Measurements from ENCODE around the gene TSEN34. TPM values are rescaled to one million over a fixed set of nuclear protein-coding genes. Genes with fewer than 3 reads are reported as not detected.
"Not testable (repeated sequence)": the region's sequence is repeated elsewhere in the genome, so short reads cannot be mapped to it uniquely, and the experiment has no call there.

TSEN34 gene
- total RNA-seq, 1 donor from 2014 or later = 52.6 TPM

DNA sequence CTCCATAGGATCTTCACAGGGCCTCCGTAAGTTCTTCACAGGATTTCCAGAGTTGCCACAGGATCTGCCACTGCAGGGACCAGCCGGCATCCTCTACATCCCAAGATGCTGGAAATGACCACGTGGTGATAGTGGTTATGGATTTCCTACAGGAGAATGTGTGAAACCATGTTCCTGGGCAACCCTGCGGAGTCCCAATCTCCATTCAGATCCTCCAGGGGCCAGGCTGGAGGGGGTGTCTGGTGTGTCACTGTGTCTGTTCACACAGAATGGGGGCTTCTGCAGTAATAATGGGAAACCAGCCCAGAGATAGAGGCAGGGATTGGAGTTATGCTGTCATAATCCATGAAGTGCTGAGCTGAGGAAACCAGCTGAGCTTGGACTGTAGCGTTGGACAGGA lies 42.8 kb downstream of the TSEN34 start:
- no peaks in the 10 kb centered on the region for H3K9me3 ChIP-seq (ENCODE audit: insufficient read depth, low read depth, low read length)
- no peak overlapping the region for H3K4me3 ChIP-seq (ENCODE audit: insufficient read depth, low read depth, low read length)
- FAIRE-seq = no peak
- peaks cover 5% of the 10 kb centered on the region for H3K27me3 ChIP-seq (ENCODE audit: insufficient read depth, low read length)
- no peak for DNase-seq (ENCODE audit: low read depth)
- Mint-ChIP-seq H3K27me3 (ENCODE audit: low read depth, unreplicated experiment) (peaks cover 57% of the 10 kb centered on the region), H3K36me3 (ENCODE audit: low read depth, unreplicated experiment) (peaks cover 5% of the 10 kb centered on the region), H3K9me3 (ENCODE audit: unreplicated experiment) (peaks cover 24% of the 10 kb centered on the region), H3K4me1 (ENCODE audit: low read depth, unreplicated experiment) (no peaks in the 10 kb centered on the region), H3K27ac (ENCODE audit: unreplicated experiment) (no peak overlapping the region), H3K4me3 (ENCODE audit: unreplicated experiment) (no peak overlapping the region)
- H4K20me1 ChIP-seq (ENCODE audit: insufficient read depth, low read length) = no peaks in the 10 kb centered on the region
- H2AFZ ChIP-seq (ENCODE audit: low read depth, low read length) = no peak overlapping the region
- H3K4me2 ChIP-seq (ENCODE audit: low read length) = no peak overlapping the region
- no peak overlapping the region for H3K9ac ChIP-seq (ENCODE audit: low read length)
- no peaks in the 10 kb centered on the region for H3K4me1 ChIP-seq (ENCODE audit: insufficient read depth, low read length)
- H3K27ac ChIP-seq (ENCODE audit: low read depth, low read length) = no peak overlapping the region
- H3K79me2 ChIP-seq (ENCODE audit: insufficient read depth, low read length) = no peaks in the 10 kb centered on the region
- TF ChIP-seq EZH2 (IDR thresholded peaks at IDR 0.05; ENCODE audit: insufficient read depth, low read length) = no peak
- TF ChIP-seq, protein P1, sequence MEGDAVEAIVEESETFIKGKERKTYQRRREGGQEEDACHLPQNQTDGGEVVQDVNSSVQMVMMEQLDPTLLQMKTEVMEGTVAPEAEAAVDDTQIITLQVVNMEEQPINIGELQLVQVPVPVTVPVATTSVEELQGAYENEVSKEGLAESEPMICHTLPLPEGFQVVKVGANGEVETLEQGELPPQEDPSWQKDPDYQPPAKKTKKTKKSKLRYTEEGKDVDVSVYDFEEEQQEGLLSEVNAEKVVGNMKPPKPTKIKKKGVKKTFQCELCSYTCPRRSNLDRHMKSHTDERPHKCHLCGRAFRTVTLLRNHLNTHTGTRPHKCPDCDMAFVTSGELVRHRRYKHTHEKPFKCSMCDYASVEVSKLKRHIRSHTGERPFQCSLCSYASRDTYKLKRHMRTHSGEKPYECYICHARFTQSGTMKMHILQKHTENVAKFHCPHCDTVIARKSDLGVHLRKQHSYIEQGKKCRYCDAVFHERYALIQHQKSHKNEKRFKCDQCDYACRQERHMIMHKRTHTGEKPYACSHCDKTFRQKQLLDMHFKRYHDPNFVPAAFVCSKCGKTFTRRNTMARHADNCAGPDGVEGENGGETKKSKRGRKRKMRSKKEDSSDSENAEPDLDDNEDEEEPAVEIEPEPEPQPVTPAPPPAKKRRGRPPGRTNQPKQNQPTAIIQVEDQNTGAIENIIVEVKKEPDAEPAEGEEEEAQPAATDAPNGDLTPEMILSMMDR (IDR thresholded peaks at IDR 0.05; ENCODE audit: insufficient read depth, low read depth, low read length) = no peak
- H3K36me3 ChIP-seq (ENCODE audit: insufficient read depth, low read length) = no peaks in the 10 kb centered on the region

DNA sequence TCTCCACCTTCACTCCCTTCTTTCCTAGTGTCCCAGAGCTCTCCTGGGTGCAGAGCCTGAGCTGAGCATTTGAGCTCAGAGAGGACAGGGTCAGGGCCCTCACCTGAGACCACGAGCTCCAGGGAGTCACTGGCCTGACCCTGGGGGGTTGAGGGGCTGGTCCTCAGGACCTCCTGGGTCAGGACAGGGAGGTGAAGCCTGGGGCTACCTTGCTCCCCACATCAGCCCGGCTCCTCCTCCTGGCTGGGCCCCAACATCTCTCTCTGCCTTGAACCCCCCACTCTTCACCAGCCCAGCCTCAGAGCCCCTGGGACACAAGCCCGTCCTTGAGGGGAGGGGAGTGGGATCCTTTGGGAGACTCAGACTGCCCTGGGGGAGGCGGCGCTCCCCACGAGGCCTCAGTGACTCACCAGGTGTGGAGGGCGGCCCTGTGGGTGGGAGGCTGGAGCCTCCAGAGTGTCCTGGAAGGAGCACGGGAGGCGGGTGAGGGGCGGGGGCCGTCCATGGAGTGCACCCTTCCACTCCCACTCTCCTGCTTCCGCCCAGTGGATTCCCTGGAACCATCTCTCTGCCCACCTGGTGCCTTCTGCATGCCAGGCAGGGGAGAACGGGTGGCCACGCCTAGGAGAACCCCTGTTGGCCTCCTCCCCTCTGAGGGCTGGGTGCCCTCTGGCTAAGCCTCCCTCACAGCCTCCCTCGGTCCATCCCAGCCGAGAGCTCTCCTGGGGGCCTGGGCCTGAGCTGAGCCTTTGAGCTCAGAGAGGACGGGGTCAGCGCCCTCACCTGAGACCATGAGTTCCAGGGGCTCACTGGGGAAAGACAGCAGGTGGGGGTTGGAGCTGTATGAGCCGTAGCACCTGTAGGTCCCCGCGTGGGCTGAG lies 48.6 kb downstream of the TSEN34 start:
- H3K36me3 ChIP-seq (ENCODE audit: insufficient read depth, low read length); H3K27ac ChIP-seq (ENCODE audit: low read depth, low read length); H3K4me3 Mint-ChIP-seq (ENCODE audit: unreplicated experiment); H4K20me1 ChIP-seq (ENCODE audit: insufficient read depth, low read length); DNase-seq (ENCODE audit: low read depth); H3K9me3 ChIP-seq (ENCODE audit: insufficient read depth, low read depth, low read length); H3K36me3 Mint-ChIP-seq (ENCODE audit: low read depth, unreplicated experiment); H3K27ac Mint-ChIP-seq (ENCODE audit: unreplicated experiment); H3K4me1 Mint-ChIP-seq (ENCODE audit: low read depth, unreplicated experiment); H3K4me1 ChIP-seq (ENCODE audit: insufficient read depth, low read length); H3K4me3 ChIP-seq (ENCODE audit: insufficient read depth, low read depth, low read length); H3K4me2 ChIP-seq (ENCODE audit: low read length); H3K27me3 ChIP-seq (ENCODE audit: insufficient read depth, low read length); FAIRE-seq; H3K9ac ChIP-seq (ENCODE audit: low read length); H3K79me2 ChIP-seq (ENCODE audit: insufficient read depth, low read length); H2AFZ ChIP-seq (ENCODE audit: low read depth, low read length): not testable (repeated sequence)
- Mint-ChIP-seq H3K27me3 (ENCODE audit: low read depth, unreplicated experiment) (peaks cover 37% of the 10 kb centered on the region), H3K9me3 (ENCODE audit: unreplicated experiment) (peaks cover 11% of the 10 kb centered on the region)

DNA sequence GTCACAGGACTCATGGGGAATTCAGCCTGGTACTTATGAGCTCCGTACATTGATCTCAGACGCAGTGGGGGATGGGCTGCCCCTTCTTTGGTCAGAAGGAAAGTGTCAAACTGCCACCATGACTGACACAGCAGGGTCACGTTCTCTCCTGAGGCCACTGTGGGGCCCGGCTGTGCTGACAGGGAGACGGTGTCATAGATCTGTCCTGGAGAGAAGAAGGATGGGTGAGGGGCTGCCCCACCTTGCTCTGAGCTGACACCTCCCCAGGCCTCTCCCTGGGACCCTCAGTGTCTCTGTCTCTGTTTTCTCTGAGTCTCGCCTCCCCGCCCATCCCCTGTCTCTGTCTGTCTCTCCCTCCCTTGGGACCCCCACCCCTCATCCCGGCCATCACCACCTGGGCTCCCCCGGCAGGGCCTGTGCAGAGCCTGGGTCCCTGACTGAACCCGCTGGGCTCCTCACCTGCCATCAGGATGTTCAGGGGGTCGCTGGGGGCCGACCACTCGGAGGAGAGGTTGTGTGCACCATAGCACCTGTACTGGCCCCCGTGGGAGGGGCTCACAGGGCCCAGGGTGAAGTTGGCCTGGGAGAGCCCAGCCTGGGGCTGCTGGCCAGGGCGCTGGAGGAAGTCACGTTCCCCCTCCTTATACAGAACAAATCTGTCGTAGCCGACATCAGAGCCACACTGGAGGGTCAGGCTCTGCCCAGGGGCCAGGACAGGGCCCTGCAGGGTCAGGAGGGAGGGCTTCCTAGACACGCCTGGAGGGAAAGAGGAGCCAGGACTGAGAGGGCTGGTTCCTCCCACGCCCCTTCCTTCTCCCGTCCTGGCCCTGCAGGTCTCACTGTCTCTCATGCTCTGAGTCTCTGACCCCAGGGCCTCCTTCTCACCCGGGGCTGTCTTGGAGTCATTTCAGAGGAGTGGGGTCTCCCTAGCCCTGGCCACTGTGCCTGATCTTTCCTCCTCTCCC lies 49.5 kb downstream of the TSEN34 start:
- not testable (repeated sequence) for H2AFZ ChIP-seq (ENCODE audit: low read depth, low read length)

GRCh38 chr19:54242234-54242633 lies 51.1 kb downstream of the TSEN34 start:
- not testable (repeated sequence) for H3K4me2 ChIP-seq (ENCODE audit: low read length); H3K4me1 ChIP-seq (ENCODE audit: insufficient read depth, low read length); H2AFZ ChIP-seq (ENCODE audit: low read depth, low read length); H3K27me3 ChIP-seq (ENCODE audit: insufficient read depth, low read length); H3K79me2 ChIP-seq (ENCODE audit: insufficient read depth, low read length); H3K4me1 Mint-ChIP-seq (ENCODE audit: low read depth, unreplicated experiment); H3K36me3 ChIP-seq (ENCODE audit: insufficient read depth, low read length); H3K27ac Mint-ChIP-seq (ENCODE audit: unreplicated experiment); DNase-seq (ENCODE audit: low read depth); H3K4me3 Mint-ChIP-seq (ENCODE audit: unreplicated experiment); H3K27ac ChIP-seq (ENCODE audit: low read depth, low read length); H3K9ac ChIP-seq (ENCODE audit: low read length); H3K9me3 ChIP-seq (ENCODE audit: insufficient read depth, low read depth, low read length); H3K36me3 Mint-ChIP-seq (ENCODE audit: low read depth, unreplicated experiment); H4K20me1 ChIP-seq (ENCODE audit: insufficient read depth, low read length); H3K9me3 Mint-ChIP-seq (ENCODE audit: unreplicated experiment); FAIRE-seq; H3K4me3 ChIP-seq (ENCODE audit: insufficient read depth, low read depth, low read length)
- peaks cover 23% of the 10 kb centered on the region for H3K27me3 Mint-ChIP-seq (ENCODE audit: low read depth, unreplicated experiment)

More for the DNA sequence above, 49.5 kb downstream of the TSEN34 start:
- not testable (repeated sequence) for H3K9me3 Mint-ChIP-seq (ENCODE audit: unreplicated experiment); FAIRE-seq; H3K36me3 ChIP-seq (ENCODE audit: insufficient read depth, low read length); H3K27me3 ChIP-seq (ENCODE audit: insufficient read depth, low read length); H3K9ac ChIP-seq (ENCODE audit: low read length); H3K79me2 ChIP-seq (ENCODE audit: insufficient read depth, low read length); H3K36me3 Mint-ChIP-seq (ENCODE audit: low read depth, unreplicated experiment); DNase-seq (ENCODE audit: low read depth); H3K27ac Mint-ChIP-seq (ENCODE audit: unreplicated experiment); H3K4me3 ChIP-seq (ENCODE audit: insufficient read depth, low read depth, low read length); H3K4me1 Mint-ChIP-seq (ENCODE audit: low read depth, unreplicated experiment); H3K27ac ChIP-seq (ENCODE audit: low read depth, low read length); H4K20me1 ChIP-seq (ENCODE audit: insufficient read depth, low read length); H3K4me1 ChIP-seq (ENCODE audit: insufficient read depth, low read length); H3K4me2 ChIP-seq (ENCODE audit: low read length); H3K4me3 Mint-ChIP-seq (ENCODE audit: unreplicated experiment); H3K9me3 ChIP-seq (ENCODE audit: insufficient read depth, low read depth, low read length)
- peaks cover 31% of the 10 kb centered on the region for H3K27me3 Mint-ChIP-seq (ENCODE audit: low read depth, unreplicated experiment)

GRCh38 chr19:54242646-54243045 lies 51.5 kb downstream of the TSEN34 start, which contains the start of gene LILRA6:
LILRA6 (minus strand) TSS chr19:54242790.
- H3K4me1 Mint-ChIP-seq (ENCODE audit: low read depth, unreplicated experiment); H4K20me1 ChIP-seq (ENCODE audit: insufficient read depth, low read length); FAIRE-seq: not testable (repeated sequence)

More at GRCh38 chr19:54242646-54243045, 51.5 kb downstream of the TSEN34 start, which contains the start of gene LILRA6:
- H3K4me1 ChIP-seq (ENCODE audit: insufficient read depth, low read length); H2AFZ ChIP-seq (ENCODE audit: low read depth, low read length); H3K27ac Mint-ChIP-seq (ENCODE audit: unreplicated experiment); H3K4me3 Mint-ChIP-seq (ENCODE audit: unreplicated experiment); H3K4me3 ChIP-seq (ENCODE audit: insufficient read depth, low read depth, low read length); H3K36me3 ChIP-seq (ENCODE audit: insufficient read depth, low read length); H3K27me3 ChIP-seq (ENCODE audit: insufficient read depth, low read length); DNase-seq (ENCODE audit: low read depth); H3K9me3 Mint-ChIP-seq (ENCODE audit: unreplicated experiment); H3K79me2 ChIP-seq (ENCODE audit: insufficient read depth, low read length); H3K36me3 Mint-ChIP-seq (ENCODE audit: low read depth, unreplicated experiment); H3K9me3 ChIP-seq (ENCODE audit: insufficient read depth, low read depth, low read length); H3K9ac ChIP-seq (ENCODE audit: low read length); H3K4me2 ChIP-seq (ENCODE audit: low read length); H3K27ac ChIP-seq (ENCODE audit: low read depth, low read length): not testable (repeated sequence)
- H3K27me3 Mint-ChIP-seq (ENCODE audit: low read depth, unreplicated experiment) = peaks cover 22% of the 10 kb centered on the region

Data from astrocyte (in vitro differentiated cells and primary cell).